GM19238 (cell line): ENCODE results near the gene MAP7D3.

ENCODE experiments used
- DNase-seq: peaks from one replicate; pipeline ENCODE4 v3.0.0; 2011; ENCODE audit warnings: low spot score; ENCODE audit not compliant: insufficient read length

The MAP7D3 gene

GRCh38 chrX:136206916-136207315 lies 44.3 kb downstream of the MAP7D3 start:
- no peak for DNase-seq

DNA sequence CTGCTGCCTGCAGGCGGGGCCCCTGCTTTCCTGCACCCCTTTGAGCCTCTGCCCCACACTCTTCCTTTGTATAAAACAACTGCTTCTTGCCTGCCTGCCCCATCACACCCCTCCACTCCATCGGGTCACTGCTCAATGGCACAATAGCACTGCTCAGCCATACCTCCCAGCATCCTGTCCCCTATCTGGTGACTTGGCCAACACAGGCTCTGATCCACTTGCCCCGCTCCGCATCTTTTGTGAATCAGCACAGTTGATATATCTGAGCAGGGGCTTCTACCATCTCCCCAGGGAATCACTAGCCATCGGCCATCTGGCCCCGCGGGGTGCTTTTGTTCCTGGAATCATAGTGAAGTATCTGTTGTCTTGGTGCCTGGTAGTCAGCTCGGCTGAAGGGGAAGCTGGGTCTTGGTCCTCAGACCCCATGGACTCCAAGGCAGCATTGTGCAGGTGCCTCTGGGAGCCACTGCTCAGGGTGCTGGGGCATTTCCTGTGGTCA lies 45.3 kb downstream of the MAP7D3 start:
- no peak for DNase-seq

- no peak for DNase-seq
Measured at GRCh38 chrX:136204571-136204970, 46.6 kb downstream of the MAP7D3 start.

GRCh38 chrX:136203951-136204350 lies 47.2 kb downstream of the MAP7D3 start:
- DNase-seq, result no peak

- DNase-seq, result no peak
Measured at GRCh38 chrX:136203438-136203837, 47.8 kb downstream of the MAP7D3 start.

DNA sequence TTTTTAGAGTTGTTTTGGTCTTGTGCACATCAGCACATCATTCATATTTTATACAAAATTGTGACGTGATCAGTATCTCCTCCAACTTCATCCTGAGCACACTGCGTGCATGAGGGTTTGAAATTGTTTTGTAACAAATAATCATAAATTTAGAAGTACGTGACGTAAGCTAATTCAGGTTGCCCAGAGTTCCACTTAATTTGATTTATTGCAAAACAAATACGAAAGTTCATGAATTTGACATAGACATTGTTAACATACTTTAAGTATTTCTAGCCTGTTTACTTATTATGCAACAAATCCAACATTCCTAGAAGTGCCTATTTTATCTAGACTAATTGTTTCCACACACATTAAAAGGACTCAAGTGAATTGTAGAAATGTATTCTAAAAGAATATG lies 48.3 kb downstream of the MAP7D3 start:
- no peak for DNase-seq

- DNase-seq, result no peak
Measured at GRCh38 chrX:136201601-136202000, 49.6 kb downstream of the MAP7D3 start.

GRCh38 chrX:136200466-136200865 lies 50.7 kb downstream of the MAP7D3 start:
- DNase-seq, result no peak

DNA sequence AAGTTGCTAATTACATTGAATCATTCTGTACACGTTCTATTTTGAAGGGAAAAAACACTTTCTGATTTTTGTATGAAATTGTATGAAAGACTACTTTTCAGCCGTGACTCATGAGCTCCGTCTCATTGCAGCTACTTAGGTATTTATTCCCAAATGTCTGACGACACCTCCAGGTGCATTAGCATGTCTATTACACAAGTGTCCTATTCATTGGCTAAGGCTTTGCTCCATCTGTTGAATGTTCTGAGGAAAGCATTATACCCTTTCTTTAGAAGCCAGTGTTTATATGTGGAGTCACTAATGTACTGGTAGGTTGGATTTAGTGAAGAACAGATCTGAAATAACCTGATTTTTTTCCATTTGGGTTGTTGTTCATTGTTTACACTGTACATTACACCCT lies 51.8 kb downstream of the MAP7D3 start:
- DNase-seq, result no peak

- DNase-seq, result no peak
Measured at GRCh38 chrX:136198678-136199243, 52.4 kb downstream of the MAP7D3 start.

GRCh38 chrX:136198010-136198409 lies 53.2 kb downstream of the MAP7D3 start:
- no peak for DNase-seq

DNA sequence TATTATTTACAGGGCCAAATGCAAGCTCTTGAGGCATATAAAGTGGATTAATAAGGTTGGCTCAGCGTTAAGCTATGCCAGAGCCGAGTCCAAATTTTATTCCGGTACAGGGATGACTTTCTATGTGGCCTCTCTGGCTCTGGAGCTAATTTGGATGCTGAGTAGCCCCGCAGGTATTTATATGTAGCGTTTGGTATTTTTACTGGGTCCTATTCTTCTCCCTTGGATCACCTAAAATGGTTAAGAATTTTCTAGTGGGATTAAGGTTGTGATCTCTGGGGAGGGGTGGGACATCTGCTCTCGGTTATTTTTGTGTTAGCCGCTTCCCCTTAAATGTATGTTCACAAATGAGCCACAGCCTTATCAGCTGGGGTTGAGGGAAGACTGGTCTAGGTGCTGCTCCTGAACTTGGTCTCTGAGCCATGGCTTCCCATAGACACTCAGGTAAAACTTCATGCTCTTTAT lies 54.5 kb downstream of the MAP7D3 start:
- DNase-seq, result no peak

GRCh38 chrX:136195247-136195646 lies 56.0 kb downstream of the MAP7D3 start:
- no peak for DNase-seq

- DNase-seq, result no peak
Measured at GRCh38 chrX:136194536-136194935, 56.7 kb downstream of the MAP7D3 start.

DNA sequence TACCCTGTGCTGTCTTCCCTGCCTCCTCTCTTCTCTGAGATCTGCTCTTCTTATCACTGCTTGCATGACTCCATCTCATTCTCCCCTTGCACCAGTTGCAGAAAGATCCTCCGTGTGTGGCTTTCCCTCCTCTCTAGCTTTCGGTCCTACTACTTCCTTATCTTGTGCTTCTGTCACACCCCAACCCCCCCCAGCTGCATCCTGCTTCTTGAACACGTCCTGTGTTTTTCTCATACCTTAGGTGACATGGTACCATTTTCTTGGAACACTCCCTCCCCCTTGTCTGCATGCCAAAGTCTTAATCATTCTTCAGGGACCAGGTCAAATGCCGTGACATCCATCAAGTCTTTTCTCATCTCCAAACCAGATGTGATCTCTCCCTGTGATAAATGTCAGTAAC lies 57.4 kb downstream of the MAP7D3 start:
- no peak for DNase-seq

GRCh38 chrX:136192839-136193414 lies 58.3 kb downstream of the MAP7D3 start:
- no peak for DNase-seq

DNA sequence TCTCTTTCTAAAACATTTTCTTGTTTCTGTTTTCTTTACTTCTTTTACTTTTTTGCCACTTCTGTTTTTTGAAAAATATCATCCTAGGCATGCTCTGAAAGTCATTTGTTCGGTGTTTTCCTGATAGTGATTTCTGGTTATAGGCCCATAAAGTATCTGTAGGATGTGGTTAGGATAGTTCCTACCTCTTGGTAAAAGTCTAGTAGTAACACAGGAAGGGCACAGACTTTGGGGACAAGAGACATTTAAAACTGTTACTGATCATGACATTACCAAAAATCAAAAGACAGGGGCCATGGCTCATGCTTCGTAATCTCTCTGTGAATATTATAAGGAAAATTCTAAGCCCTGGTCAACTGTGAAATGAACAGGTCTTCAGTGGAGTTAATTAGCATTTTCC lies 59.1 kb downstream of the MAP7D3 start:
- DNase-seq, result no peak

- no peak for DNase-seq
Measured at GRCh38 chrX:136191171-136191570, 60.0 kb downstream of the MAP7D3 start.

GRCh38 chrX:136190038-136190713 lies 61.0 kb downstream of the MAP7D3 start:
- no peak for DNase-seq

DNA sequence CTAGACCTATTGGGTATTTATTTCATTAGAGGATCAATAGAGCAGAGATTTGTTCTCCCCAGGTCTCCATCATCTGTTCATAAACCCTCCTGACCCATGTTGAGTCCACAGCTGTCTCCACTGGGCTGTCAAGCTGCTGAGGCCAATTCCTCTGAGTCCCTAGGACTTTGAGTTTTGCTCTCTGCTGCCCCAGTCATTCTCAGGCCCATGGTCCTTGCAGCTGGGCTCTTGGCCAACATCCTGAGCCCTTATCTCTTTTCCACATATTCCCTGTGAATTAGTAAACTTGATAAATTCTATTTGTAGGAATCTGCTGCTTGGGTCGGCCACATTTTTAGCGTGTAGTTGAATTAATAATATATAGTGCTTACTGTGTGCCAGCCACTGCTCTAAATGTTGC lies 62.0 kb downstream of the MAP7D3 start:
- DNase-seq, result no peak

- no peak for DNase-seq
Measured at GRCh38 chrX:136186023-136186413, 65.2 kb downstream of the MAP7D3 start.

DNA sequence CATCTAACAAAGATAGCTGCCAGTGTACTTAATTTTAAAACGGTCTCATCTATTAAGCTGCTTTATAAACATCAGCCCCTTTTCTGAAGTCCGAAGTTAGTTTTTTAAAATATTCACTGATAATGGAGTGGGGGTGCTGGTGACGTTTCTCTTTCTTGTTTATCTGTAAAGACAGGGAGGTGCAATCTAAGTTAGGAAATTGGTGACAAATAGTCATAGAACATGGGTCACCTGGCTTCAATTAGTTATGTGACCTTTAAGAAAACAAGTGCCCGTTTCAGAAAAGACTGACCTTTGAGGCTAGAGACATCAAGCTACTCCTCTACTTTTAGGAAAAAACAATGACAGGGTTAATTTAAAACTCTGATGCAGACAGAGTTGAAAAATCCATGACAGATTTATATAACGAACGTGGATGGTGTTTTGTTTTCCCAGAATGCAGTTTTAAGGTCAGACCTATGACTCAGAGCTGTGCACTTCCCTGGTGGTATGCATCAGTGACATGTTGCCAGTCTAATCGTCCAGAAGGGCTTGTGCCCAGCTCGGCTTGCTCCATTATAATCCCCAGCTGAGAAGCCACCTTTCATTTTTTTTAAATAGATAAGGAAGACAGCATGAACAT lies 65.7 kb downstream of the MAP7D3 start:
- DNase-seq, result no peak
